HG03280 (cell line): ENCODE data around the gene CHPF2.

Experiments used
- ATAC-seq: cut with Tn5 transposase; IDR thresholded peaks from one replicate; pipeline ENCODE4 v1.9.1; 2021; ENCODE audit warnings: mild to moderate bottlenecking, moderate library complexity; ENCODE audit not compliant: unreplicated experiment

Gene CHPF2

DNA sequence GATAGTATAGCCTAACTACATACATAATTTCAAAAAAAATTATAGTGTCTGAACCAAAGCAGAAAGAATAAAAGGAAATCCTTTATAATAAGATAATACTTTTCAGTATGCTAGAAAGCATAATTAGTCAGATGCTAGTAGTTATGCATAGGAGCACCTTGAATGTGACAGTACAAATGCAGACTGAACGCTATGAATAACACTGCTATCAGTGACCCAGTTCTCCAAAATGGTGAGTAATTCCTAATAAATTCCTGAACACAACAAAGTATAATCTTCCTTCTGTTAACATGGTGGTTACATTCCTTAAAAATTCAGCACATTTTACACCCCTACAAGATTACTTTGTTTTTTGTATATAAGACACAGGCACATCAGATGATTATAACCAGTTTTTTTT lies 1.2 kb upstream of the CHPF2 start:
- ATAC-seq: no peak

DNA sequence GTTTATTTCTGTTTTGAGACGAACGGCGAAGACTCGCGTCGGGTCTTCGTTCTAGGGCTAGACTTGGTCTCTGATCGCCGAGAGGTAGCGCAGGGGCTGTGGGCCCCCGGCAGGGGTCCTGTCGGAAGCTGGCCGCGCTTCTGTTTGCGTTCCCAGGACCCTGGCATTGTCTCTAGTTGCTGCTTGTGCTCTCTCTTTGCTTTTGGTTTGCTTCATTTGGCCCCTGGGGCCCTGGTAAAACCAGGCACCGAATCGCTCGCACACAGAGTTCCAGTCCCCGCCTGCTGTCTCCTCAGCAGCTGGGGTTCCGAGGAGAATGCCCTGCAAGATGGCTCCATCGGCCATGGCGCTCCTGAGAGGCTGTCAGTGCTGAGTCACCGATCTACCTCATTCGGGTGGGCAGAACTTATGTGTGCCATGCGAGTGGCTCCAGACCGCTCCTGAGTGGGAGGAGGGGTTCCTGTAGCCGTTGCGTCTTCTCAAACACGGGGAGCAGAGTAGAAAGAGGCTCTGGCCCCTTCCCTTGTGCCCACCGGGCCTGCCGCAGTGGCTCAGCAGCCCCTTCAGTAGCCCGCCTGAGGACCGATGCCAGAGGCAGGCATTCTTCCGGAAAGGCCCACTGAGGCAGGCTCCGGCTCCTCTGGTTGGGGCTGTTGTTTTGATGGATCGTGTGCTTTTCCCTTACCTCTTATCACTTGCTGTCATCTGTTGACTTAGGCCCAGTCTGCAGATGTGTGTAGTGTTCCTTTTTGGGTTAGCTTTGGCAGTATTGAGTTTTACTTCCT lies 826 bp downstream of the CHPF2 start:
- peak; percentile 33 for ATAC-seq

DNA sequence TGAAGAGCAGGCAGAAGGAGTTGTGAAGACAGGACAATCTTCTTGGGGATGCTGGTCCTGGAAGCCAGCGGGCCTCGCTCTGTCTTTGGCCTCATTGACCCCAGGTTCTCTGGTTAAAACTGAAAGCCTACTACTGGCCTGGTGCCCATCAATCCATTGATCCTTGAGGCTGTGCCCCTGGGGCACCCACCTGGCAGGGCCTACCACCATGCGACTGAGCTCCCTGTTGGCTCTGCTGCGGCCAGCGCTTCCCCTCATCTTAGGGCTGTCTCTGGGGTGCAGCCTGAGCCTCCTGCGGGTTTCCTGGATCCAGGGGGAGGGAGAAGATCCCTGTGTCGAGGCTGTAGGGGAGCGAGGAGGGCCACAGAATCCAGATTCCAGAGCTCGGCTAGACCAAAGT lies 1.5 kb downstream of the CHPF2 start:
- ATAC-seq: no peak

DNA sequence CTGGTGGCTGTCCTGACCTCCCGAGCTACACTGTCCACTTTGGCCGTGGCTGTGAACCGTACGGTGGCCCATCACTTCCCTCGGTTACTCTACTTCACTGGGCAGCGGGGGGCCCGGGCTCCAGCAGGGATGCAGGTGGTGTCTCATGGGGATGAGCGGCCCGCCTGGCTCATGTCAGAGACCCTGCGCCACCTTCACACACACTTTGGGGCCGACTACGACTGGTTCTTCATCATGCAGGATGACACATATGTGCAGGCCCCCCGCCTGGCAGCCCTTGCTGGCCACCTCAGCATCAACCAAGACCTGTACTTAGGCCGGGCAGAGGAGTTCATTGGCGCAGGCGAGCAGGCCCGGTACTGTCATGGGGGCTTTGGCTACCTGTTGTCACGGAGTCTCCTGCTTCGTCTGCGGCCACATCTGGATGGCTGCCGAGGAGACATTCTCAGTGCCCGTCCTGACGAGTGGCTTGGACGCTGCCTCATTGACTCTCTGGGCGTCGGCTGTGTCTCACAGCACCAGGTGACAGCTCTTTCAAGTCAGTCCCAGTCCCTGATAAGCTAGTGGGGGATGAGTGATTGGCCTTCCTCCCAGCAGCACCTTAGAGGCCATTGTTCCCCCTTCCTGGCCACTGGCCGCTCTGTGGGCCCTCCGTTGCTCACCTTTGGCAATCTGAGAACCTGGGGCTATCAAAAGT lies 3.0 kb downstream of the CHPF2 start:
- ATAC-seq: no peak

DNA sequence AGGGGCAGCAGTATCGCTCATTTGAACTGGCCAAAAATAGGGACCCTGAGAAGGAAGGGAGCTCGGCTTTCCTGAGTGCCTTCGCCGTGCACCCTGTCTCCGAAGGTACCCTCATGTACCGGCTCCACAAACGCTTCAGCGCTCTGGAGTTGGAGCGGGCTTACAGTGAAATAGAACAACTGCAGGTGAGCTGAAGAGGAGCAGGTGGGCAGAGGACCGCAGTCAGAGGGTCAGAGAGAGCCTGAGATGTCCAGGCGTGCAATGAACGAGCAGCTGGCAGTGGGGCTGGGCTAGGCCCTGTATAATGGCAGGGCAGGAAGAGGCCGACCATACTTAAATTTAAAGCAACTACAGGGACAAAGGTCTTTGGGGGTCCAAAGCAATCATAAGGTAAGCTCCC lies 4.1 kb downstream of the CHPF2 start:
- no peak for ATAC-seq

DNA sequence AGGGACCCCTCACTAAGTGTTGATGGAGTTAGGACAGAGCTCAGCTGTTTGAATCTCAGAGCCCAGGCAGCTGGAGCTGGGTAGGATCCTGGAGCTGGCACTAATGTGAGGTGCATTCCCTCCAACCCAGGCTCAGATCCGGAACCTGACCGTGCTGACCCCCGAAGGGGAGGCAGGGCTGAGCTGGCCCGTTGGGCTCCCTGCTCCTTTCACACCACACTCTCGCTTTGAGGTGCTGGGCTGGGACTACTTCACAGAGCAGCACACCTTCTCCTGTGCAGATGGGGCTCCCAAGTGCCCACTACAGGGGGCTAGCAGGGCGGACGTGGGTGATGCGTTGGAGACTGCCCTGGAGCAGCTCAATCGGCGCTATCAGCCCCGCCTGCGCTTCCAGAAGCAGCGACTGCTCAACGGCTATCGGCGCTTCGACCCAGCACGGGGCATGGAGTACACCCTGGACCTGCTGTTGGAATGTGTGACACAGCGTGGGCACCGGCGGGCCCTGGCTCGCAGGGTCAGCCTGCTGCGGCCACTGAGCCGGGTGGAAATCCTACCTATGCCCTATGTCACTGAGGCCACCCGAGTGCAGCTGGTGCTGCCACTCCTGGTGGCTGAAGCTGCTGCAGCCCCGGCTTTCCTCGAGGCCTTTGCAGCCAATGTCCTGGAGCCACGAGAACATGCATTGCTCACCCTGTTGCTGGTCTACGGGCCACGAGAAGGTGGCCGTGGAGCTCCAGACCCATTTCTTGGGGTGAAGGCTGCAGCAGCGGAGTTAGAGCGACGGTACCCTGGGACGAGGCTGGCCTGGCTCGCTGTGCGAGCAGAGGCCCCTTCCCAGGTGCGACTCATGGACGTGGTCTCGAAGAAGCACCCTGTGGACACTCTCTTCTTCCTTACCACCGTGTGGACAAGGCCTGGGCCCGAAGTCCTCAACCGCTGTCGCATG lies 5.2 kb downstream of the CHPF2 start:
- ATAC-seq: no peak

DNA sequence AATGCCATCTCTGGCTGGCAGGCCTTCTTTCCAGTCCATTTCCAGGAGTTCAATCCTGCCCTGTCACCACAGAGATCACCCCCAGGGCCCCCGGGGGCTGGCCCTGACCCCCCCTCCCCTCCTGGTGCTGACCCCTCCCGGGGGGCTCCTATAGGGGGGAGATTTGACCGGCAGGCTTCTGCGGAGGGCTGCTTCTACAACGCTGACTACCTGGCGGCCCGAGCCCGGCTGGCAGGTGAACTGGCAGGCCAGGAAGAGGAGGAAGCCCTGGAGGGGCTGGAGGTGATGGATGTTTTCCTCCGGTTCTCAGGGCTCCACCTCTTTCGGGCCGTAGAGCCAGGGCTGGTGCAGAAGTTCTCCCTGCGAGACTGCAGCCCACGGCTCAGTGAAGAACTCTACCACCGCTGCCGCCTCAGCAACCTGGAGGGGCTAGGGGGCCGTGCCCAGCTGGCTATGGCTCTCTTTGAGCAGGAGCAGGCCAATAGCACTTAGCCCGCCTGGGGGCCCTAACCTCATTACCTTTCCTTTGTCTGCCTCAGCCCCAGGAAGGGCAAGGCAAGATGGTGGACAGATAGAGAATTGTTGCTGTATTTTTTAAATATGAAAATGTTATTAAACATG lies 6.0 kb downstream of the CHPF2 start:
- ATAC-seq: no peak

DNA sequence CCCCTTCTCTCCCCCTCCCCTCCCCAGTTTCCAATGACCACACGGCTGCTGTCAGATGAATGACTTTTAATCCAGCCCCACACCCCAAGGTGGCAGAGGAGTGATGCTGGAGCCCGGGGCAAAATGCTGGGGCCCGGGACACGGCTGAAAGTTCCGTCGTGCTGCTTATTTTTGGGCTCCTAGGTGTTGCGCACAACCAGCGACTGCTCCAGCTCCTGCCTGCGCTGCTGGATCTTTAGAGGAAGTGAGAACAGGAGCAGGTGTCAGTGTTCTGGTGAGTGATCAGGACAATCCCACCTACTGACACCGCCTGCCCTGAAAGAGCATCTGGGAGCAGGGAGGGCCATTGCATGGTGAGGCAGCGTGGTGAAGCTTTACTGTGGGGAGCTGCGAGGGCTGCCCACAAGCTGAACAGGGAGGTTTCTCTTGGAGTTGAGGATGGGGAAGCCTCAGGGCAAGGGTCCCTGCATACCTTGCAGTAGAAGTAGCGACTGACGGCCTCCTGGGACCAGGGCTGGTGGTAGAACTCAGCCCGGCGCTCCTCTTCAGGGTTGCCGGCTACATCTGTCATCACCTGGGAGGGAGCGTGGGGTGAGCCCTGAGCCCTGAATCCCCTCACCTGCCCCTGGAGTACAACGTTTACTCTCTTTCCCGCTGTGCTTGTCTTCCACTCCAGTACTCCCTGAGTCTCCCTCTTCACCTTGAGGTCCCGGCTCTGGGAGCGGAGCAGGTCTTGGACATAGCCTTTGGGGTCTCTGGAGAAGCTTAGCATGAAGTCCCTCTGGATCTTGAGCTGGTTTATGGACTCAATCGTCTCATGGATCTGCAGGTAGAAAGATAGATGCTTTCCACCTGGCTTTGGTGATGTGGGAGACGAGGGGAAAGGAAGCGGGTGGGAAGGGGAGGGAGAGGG lies 6.9 kb downstream of the CHPF2 start:
- no peak for ATAC-seq

DNA sequence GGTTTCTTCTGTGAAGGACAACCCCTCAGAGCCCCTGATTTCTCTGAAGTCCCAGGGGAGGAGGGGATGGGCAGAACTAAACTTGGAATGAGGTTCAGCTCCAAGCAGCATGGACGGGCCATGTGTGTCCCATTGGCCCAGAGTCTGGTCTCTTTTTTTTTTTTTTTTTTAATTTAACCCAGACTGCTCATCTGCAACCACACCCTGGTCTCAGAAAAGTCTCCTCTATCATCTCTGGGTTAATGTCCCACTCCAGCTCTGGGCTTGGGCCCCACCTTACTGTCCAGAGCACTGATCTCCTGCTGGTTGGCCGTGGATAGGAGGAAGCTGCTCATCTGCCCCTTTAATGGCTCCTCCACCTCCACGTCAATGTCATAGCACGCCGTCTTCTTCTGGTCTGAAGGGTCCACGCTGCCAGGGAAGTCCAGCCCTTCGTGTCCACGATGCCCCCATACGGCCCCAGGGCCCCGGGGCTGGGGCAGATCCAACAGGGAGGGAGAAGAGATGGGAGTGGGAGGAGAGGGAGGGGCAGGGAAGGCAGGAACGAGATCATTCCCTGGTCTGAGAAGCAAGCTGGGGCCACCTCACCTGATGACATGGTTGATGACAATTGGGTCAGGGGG lies 7.7 kb downstream of the CHPF2 start:
- no peak for ATAC-seq

DNA sequence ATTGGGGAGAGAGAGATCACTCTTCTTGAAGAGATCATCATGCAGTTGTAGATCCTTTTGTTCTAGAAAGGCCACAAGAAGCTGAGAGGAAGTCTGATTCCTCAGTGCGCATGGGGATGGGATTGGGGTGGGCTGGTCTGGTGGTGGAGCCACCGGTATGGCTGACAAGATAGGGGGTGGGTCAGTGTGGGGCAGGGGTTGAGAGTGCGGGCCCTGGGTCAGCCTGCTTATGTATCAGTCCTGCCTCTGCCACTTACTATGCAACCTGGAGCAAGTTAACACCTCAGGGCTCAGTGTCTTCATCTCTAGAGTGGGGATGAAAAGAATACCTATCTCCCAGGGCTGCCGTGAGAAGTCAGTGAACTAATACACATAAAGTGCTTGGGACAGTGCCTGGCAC lies 8.3 kb downstream of the CHPF2 start:
- no peak for ATAC-seq

DNA sequence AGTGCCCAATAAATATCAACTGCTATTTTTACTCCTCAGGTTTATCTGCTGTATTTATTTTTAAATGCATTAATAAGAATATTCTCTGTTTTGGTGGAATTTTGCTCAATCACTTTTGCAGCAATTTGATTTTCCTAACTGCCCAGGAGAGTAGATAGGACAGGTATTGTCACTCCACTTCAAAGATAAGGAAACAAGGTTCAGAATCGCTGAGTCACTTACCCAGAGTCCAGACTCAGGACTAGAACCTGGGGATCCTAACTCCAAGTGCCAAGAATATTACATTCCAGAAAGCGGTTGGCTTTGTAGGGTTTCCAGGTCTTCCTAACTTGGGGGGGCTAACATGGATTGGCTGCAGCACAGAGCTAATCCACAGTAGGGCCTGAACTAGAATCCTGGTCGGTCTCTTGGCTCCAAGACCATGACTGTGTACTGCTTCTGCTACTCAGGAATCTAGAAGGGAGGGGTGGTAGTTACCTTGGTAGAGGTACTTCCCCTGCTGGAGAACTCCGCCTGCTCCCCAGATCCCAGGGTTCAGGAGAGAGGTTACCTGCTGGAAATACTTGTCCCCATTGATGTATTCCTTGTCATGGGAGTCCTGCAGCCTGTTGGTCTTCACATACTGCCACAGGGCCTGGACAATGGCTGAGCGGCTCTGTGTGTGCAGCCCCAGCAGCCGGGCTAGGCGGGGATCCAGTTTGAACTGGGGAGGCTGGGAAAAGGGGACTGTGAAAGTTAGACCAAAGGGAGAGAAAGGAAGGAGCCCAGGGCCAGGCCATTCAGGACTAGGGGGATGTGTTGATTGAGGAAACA lies 8.9 kb downstream of the CHPF2 start:
- ATAC-seq: no peak

DNA sequence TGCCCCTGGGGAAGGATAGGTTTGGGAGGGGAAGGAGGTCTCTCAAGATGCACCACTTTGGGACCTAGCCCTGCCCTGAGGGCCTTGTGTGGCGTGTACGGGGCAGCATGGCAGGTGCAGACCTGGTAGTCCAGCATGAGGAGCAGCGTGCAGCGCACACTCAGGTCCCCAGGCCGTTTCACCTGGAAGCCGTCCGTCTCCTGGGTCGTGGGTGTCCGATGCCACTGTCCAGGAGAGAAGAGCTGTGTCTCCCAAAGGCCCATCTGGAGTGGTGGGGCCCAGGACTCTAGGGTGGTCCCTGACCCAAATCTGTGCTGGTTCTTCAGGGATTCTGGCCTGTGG lies 9.4 kb downstream of the CHPF2 start:
- ATAC-seq: no peak

DNA sequence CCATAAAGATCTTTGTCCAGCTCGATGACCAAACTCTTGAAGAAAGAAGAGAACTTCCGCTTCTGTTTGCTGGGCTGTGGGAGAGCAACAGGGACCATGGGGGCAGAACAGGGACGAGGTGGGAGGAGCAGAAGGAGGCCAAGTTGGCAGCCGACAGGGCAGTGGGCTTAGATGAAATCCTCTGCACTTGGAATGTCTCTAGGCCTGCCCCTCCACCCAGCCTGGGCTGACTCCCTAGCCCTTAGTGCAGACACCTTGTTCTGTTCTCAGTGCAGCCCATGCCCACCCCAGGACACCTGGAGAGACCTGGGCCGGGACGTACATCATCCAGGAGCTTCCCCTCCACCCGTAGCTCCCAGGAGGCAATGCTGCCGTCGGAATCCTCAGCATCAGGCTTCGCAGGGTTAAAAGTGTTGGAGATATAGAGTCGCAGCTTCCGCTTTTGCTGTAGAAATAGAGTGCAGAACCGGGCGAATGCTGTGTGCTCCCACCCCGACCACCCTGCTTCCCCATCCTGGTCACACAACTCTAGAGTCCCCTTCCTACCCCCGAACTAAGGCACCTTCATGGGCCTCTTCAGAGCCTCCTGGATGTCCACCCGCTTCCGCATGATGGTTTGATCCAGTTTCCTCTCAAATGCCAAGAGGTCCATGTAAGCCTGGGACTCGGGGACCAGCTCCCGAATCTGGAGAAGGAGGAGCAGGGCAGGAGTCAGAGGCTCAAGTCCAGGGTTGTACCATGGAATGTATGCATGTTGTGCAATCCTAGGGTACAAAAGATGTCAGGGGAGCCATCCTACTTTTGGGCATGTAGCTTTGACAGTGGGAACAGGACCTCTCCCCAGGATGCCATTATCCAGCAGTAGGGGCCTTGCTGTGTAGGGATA lies 10.1 kb downstream of the CHPF2 start:
- no peak for ATAC-seq

DNA sequence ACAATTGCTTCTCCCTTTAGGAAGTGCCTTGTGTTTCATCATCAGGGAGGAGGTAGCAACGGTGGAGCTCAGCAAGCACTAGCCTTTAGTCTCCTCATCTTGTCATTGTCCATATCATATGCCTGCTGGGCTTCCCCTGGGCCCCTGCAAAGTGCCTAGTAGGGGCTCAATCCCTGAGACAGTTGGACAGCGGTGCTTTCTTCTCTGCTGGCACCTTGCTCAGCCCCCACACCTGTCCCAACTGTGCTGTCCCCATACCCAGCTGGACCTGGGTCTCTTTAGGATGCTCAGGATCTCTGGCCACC lies 10.7 kb downstream of the CHPF2 start:
- ATAC-seq: no peak

DNA sequence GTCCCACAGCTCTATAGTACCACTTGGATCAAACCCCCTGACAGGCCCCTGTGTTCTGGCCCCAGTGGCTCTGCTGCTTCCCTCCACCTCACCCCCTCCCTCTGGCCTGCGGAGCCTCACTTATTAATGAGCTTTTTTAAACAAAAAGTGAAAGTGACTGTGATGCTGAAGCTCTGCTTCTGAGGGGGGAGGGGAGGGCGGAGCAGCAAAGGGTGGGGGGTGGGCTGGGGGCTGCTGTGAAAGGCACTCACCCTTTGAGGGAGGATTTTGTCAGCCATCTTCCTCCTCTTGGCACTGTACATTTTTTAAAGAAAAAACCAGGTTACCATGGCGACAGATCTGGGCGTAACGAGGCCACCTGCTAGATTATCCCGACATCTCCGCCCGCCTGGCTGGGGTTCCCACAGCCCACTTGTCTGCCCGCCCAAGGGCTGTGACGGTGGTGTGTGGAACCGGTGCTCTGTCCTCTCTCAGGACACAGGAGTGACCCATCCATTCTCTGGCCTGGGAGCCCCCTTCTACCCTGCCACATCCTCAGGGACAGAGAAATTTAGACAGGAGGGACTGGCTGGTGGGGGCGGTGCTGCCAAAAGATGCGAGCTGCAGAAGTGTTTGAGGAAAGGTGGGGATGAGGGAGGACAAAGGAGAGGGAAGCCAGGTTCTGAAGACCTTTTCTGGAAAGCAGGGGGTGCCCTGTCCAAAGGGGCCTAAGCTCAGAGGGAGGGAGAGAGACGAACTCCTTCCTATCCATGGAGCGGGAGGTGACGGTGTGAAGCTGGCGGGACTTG lies 11.3 kb downstream of the CHPF2 start:
- ATAC-seq: no peak

DNA sequence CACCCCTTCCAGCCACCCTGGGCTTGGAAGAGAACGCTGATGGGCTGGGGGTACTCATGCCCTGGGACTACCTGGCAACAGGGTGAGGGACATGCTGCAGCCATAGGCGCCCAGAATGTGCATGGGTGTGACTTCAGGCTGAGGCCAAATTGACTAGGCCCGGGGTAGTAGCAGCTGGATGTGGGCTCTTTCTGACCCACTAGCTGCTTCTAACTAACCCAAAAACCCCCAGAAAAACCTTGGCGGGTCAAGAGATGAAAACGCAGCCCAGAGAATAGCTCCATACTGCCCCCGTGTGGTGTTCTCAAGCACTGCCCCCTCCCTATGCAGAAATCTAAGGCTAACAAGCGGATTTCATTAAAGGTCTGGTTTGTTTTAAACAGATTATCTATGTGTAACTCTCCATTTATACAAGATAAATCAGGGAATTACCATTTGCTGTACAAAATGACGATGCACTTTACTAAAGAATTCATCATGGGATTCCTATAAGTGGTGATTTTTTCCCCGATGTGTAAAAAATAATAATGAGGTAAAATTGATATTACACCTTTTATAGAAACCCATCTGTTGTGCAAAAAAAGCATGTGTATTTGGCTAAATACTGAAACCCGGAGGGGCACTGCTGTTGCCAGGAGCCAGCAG lies 12.0 kb downstream of the CHPF2 start:
- no peak for ATAC-seq

DNA sequence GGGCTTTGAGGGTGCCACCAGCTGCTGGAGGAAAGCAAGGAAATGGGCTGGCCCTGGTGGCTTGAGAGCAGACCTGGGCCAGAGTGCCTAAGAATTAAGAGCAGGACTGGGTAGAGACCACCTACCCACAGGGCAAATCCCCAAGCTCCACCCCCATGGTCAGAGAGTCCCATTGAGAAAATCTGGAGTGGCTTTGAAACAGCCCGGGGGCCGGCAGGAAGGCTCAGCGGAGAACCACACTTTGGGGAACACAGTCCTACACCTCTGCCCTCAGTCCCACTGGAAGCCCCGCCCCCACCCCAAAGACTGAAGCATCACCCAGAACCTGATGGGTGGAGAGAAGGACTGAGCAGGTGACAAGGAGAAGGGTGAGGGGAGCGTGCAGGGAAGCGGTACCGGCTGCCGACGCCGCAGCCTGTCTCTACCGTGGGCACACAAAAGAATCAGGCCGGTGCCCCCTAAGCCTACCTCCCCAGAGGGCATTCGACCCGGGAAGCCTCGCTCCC lies 12.6 kb downstream of the CHPF2 start:
- no peak for ATAC-seq
